ENCODE data around the gene ZDHHC23. TPM values are rescaled to one million over a fixed set of nuclear protein-coding genes. Genes with fewer than 3 reads are reported as not detected.

ZDHHC23 gene
- total RNA-seq, 1 experiment from 2014 or later = 9.0 TPM

- Mint-ChIP-seq H3K4me1 (ENCODE audit: low read depth, unreplicated experiment) (no peaks in the 10 kb centered on the region), H3K27ac (ENCODE audit: unreplicated experiment) (no peak overlapping the region), H3K4me3 (ENCODE audit: unreplicated experiment) (no peak overlapping the region), H3K27me3 (ENCODE audit: insufficient read depth, unreplicated experiment) (peaks cover 3% of the 10 kb centered on the region), H3K36me3 (ENCODE audit: insufficient read depth, unreplicated experiment) (no peaks in the 10 kb centered on the region), H3K9me3 (ENCODE audit: unreplicated experiment) (peaks cover 11% of the 10 kb centered on the region)
- DNase-seq = no peak
- intact Hi-C loops (cut with micrococcal nuclease; ENCODE audit: unreplicated experiment) = no loop called here
- Histone ChIP-seq H3K27me3 (replicated peaks; ENCODE audit: control insufficient read depth, insufficient read depth, low read length) (no peaks in the 10 kb centered on the region), H3K36me3 (ENCODE audit: control insufficient read depth, insufficient read depth, low read length) (no peaks in the 10 kb centered on the region), H3K4me3 (ENCODE audit: low read depth, low read length) (no peak overlapping the region), H3K4me1 (no peaks in the 10 kb centered on the region), H3K9me3 (peaks cover 5% of the 10 kb centered on the region; the same call in 1 of the 2 replicates)
- TF ChIP-seq, protein P1, sequence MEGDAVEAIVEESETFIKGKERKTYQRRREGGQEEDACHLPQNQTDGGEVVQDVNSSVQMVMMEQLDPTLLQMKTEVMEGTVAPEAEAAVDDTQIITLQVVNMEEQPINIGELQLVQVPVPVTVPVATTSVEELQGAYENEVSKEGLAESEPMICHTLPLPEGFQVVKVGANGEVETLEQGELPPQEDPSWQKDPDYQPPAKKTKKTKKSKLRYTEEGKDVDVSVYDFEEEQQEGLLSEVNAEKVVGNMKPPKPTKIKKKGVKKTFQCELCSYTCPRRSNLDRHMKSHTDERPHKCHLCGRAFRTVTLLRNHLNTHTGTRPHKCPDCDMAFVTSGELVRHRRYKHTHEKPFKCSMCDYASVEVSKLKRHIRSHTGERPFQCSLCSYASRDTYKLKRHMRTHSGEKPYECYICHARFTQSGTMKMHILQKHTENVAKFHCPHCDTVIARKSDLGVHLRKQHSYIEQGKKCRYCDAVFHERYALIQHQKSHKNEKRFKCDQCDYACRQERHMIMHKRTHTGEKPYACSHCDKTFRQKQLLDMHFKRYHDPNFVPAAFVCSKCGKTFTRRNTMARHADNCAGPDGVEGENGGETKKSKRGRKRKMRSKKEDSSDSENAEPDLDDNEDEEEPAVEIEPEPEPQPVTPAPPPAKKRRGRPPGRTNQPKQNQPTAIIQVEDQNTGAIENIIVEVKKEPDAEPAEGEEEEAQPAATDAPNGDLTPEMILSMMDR (IDR thresholded peaks at IDR 0.05; ENCODE audit: insufficient read depth in 1 of 2, low read depth in 1 of 2, low read length in 1 of 2, severe bottlenecking in 1 of 2, unreplicated experiment in 1 of 2) = no peak
- ChIA-PET CTCF (no interaction called here), POLR2A (no interaction called here)
- BruUV-seq (replicated peaks) = no TSS peak
Measured at GRCh38 chr3:113968986-113969385, 21.2 kb downstream of the ZDHHC23 start.

DNA sequence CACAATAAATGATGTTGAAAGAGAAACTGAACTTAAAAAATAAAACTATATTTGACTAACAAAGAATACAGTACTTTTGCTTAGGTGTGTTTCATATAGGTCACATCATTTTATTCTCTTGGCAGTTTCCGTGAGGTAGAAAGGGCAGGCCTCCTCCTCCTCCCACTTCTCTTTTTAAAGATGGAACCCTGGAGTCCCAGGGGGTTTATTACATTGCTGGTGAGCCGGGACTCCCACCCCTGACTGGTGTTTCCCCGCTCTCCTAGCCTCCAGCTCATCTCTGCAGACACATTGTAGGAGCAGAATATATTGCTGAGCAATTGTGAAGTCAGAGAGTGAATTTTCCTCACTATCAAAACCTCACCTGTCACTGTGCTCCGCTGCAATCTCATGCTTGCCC, 30.0 kb downstream of the ZDHHC23 start:
- Mint-ChIP-seq H3K36me3 (ENCODE audit: insufficient read depth, unreplicated experiment) (peaks cover 6% of the 10 kb centered on the region), H3K9me3 (ENCODE audit: unreplicated experiment) (peaks cover 15% of the 10 kb centered on the region), H3K27ac (ENCODE audit: unreplicated experiment) (no peak overlapping the region), H3K4me1 (ENCODE audit: low read depth, unreplicated experiment) (no peaks in the 10 kb centered on the region), H3K27me3 (ENCODE audit: insufficient read depth, unreplicated experiment) (no peaks in the 10 kb centered on the region), H3K4me3 (ENCODE audit: unreplicated experiment) (no peak overlapping the region)
- peaks cover 3% of the 10 kb centered on the region; the same call in 1 of the 2 replicates for H3K9me3 ChIP-seq
- no peaks in the 10 kb centered on the region for H3K36me3 ChIP-seq (ENCODE audit: control insufficient read depth, insufficient read depth, low read length)
- ChIA-PET CTCF (no interaction called here), POLR2A (no interaction called here)
- no TSS peak for BruUV-seq (replicated peaks)
- intact Hi-C loops (cut with micrococcal nuclease; ENCODE audit: unreplicated experiment) = no loop called here
- no peaks in the 10 kb centered on the region for H3K27me3 ChIP-seq (replicated peaks; ENCODE audit: control insufficient read depth, insufficient read depth, low read length)
- no peaks in the 10 kb centered on the region for H3K4me1 ChIP-seq
- TF ChIP-seq, protein P1 (IDR thresholded peaks at IDR 0.05; ENCODE audit: insufficient read depth in 1 of 2, low read depth in 1 of 2, low read length in 1 of 2, severe bottlenecking in 1 of 2, unreplicated experiment in 1 of 2) = no peak
- DNase-seq = no peak
- no peak overlapping the region for H3K4me3 ChIP-seq (ENCODE audit: low read depth, low read length)

- intact Hi-C loops (cut with micrococcal nuclease; ENCODE audit: unreplicated experiment) = no loop called here
- Mint-ChIP-seq H3K36me3 (ENCODE audit: insufficient read depth, unreplicated experiment) (peaks cover 1% of the 10 kb centered on the region), H3K4me3 (ENCODE audit: unreplicated experiment) (no peak overlapping the region), H3K27ac (ENCODE audit: unreplicated experiment) (no peak overlapping the region), H3K4me1 (ENCODE audit: low read depth, unreplicated experiment) (no peaks in the 10 kb centered on the region), H3K27me3 (ENCODE audit: insufficient read depth, unreplicated experiment) (no peaks in the 10 kb centered on the region), H3K9me3 (ENCODE audit: unreplicated experiment) (peaks cover 3% of the 10 kb centered on the region)
- Histone ChIP-seq H3K9me3 (no peaks in the 10 kb centered on the region), H3K4me3 (ENCODE audit: low read depth, low read length) (no peak overlapping the region), H3K27me3 (replicated peaks; ENCODE audit: control insufficient read depth, insufficient read depth, low read length) (no peaks in the 10 kb centered on the region), H3K36me3 (ENCODE audit: control insufficient read depth, insufficient read depth, low read length) (no peaks in the 10 kb centered on the region), H3K4me1 (no peaks in the 10 kb centered on the region)
- CTCF ChIA-PET = no interaction called here
- no TSS peak for BruUV-seq (replicated peaks)
- TF ChIP-seq, protein P1 (IDR thresholded peaks at IDR 0.05; ENCODE audit: insufficient read depth in 1 of 2, low read depth in 1 of 2, low read length in 1 of 2, severe bottlenecking in 1 of 2, unreplicated experiment in 1 of 2) = no peak
- DNase-seq = no peak
- POLR2A ChIA-PET = no interaction called here
Measured at GRCh38 chr3:113979916-113980315, 32.1 kb downstream of the ZDHHC23 start.

Measured in Caco-2 (cell line).